ENCODE data around the gene WDR26.

WDR26 gene

DNA sequence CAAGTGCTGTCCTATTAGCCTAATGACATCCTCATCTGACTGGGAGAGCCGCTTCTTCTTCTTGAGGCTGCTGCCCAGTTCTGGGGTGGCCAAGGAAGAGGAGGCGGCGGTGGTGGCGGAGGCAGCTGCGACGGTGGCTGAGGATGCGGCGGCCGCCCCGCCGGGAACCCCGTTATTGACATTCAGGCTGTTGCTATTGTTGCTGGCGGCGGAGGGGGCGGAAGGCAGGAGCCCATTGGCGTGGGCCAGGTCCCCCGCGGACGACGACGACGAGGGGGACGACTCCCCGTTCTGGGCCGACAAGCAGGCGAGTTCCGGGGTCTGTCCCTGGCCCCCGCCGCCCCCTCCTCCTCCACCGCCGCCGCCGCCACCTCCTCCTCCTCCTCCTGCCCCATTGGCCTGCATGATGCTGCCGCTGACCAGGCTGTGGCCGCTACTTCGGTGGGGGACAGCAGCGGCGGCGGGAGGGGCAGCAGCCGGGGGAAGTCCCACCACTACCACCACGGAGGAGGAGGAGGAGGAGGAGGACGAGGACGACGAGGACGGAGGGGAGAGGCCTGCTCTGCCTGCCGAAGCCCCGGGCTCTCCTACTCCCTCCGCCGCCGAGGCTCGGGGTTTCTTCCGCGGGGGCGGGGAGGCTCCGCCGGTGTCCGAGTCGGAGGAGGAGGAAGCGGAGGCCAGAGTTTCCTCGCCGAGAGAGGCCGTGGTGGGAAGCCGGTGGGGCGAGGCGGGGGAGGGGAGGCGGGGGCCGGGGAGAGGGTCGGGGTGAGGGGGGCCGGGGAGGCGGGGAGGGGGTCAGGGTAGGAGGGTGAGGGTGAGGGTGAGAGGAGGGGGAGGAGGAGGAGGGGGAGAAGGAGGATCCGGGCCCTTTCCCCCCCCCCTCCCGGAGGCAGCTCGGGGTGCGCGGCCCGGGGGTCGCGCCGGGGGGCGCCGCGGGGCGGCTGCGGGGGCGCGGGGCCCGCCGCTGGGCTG is 610 bp downstream of the WDR26 start:
- TF ChIP-seq SUZ12 (IDR thresholded peaks at IDR 0.05; ENCODE audit: extremely low read depth, insufficient read depth, insufficient read length) (no peak), ZNF274 (IDR thresholded peaks at IDR 0.05; ENCODE audit: low read depth, low read length) (no peak), YY1 (IDR thresholded peaks at IDR 0.05; ENCODE audit: insufficient read depth, insufficient read length) (no peak)
- no peaks in the 10 kb centered on the region for H3K9me3 ChIP-seq (ENCODE audit: insufficient read depth, low read length)
- DNase-seq (ENCODE audit: low read depth, low spot score) = no peak
- H3K9ac ChIP-seq (ENCODE audit: insufficient read length, low read depth) = peak overlapping the region; percentile 98
- no peaks in the 10 kb centered on the region for H3K27me3 ChIP-seq (ENCODE audit: insufficient read depth, insufficient read length)
- H3K4me1 ChIP-seq (ENCODE audit: insufficient read depth, insufficient read length) = no peaks in the 10 kb centered on the region
- peaks cover 42% of the 10 kb centered on the region for H3K36me3 ChIP-seq (ENCODE audit: insufficient read depth, insufficient read length, low read length)
- H3K4me3 ChIP-seq (ENCODE audit: insufficient read length, low read depth) = peak overlapping the region; percentile 93

DNA sequence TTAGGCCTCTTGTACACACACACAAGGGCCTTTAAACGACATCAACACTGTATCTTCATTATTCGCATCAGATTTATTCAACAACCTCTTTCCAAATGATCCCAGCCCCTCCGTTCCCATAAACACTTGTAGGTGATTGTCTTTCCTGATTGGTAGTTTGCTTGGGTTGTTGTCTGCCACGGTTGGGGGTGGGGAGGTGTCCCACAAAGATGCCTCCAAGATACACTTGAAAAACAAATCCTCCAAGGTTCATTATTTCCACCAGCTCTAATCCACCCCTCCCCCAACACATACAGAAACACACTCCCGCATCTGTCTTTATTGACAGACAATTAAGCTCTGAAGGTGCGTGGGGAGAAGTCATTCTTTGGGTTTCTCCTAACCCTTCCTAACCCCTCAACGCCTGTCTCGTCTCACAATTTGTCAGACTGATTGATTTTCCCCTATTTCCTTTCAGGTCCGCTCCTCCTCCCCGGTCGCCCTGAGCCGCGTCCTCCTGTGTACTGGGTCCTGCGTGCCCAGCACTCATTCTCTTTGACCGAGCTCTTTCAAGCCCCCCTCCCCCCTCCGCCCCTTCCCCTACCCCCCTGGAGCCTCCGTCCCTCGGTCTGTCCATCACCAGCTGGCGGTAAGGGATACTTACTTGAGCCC is 1.4 kb downstream of the WDR26 start:
- no peaks in the 10 kb centered on the region for H3K4me1 ChIP-seq (ENCODE audit: insufficient read depth, insufficient read length)
- H3K9ac ChIP-seq (ENCODE audit: insufficient read length, low read depth) = peak overlapping the region; percentile 84
- no peak for TF ChIP-seq SUZ12 (IDR thresholded peaks at IDR 0.05; ENCODE audit: extremely low read depth, insufficient read depth, insufficient read length)
- no peak for TF ChIP-seq YY1 (IDR thresholded peaks at IDR 0.05; ENCODE audit: insufficient read depth, insufficient read length)
- TF ChIP-seq ZNF274 (IDR thresholded peaks at IDR 0.05; ENCODE audit: low read depth, low read length) = no peak
- H3K9me3 ChIP-seq (ENCODE audit: insufficient read depth, low read length) = no peaks in the 10 kb centered on the region
- peaks cover 50% of the 10 kb centered on the region for H3K36me3 ChIP-seq (ENCODE audit: insufficient read depth, insufficient read length, low read length)
- H3K4me3 ChIP-seq (ENCODE audit: insufficient read length, low read depth) = peak overlapping the region; percentile 73
- no peak for DNase-seq (ENCODE audit: low read depth, low spot score)
- no peaks in the 10 kb centered on the region for H3K27me3 ChIP-seq (ENCODE audit: insufficient read depth, insufficient read length)

GRCh38 chr1:224432672-224433040 is 1.9 kb downstream of the WDR26 start:
- Histone ChIP-seq H3K36me3 (ENCODE audit: insufficient read depth, insufficient read length, low read length) (peaks cover 55% of the 10 kb centered on the region), H3K9ac (ENCODE audit: insufficient read length, low read depth) (peak overlapping the region; percentile 78), H3K4me1 (ENCODE audit: insufficient read depth, insufficient read length) (no peaks in the 10 kb centered on the region), H3K4me3 (ENCODE audit: insufficient read length, low read depth) (peak overlapping the region; percentile 73), H3K9me3 (ENCODE audit: insufficient read depth, low read length) (no peaks in the 10 kb centered on the region), H3K27me3 (ENCODE audit: insufficient read depth, insufficient read length) (no peaks in the 10 kb centered on the region)
- DNase-seq (ENCODE audit: low read depth, low spot score) = no peak
- TF ChIP-seq YY1 (IDR thresholded peaks at IDR 0.05; ENCODE audit: insufficient read depth, insufficient read length) (no peak), SUZ12 (IDR thresholded peaks at IDR 0.05; ENCODE audit: extremely low read depth, insufficient read depth, insufficient read length) (no peak), ZNF274 (IDR thresholded peaks at IDR 0.05; ENCODE audit: low read depth, low read length) (no peak)

- peaks cover 60% of the 10 kb centered on the region for H3K36me3 ChIP-seq (ENCODE audit: insufficient read depth, insufficient read length, low read length)
- no peaks in the 10 kb centered on the region for H3K4me1 ChIP-seq (ENCODE audit: insufficient read depth, insufficient read length)
- peak overlapping the region; percentile 78 for H3K9ac ChIP-seq (ENCODE audit: insufficient read length, low read depth)
- no peak for DNase-seq (ENCODE audit: low read depth, low spot score)
- no peaks in the 10 kb centered on the region for H3K27me3 ChIP-seq (ENCODE audit: insufficient read depth, insufficient read length)
- H3K9me3 ChIP-seq (ENCODE audit: insufficient read depth, low read length) = no peaks in the 10 kb centered on the region
- peak overlapping the region; percentile 73 for H3K4me3 ChIP-seq (ENCODE audit: insufficient read length, low read depth)
- TF ChIP-seq YY1 (IDR thresholded peaks at IDR 0.05; ENCODE audit: insufficient read depth, insufficient read length) (no peak), SUZ12 (IDR thresholded peaks at IDR 0.05; ENCODE audit: extremely low read depth, insufficient read depth, insufficient read length) (no peak), ZNF274 (IDR thresholded peaks at IDR 0.05; ENCODE audit: low read depth, low read length) (no peak)
Observed at GRCh38 chr1:224432146-224432545, 2.5 kb downstream of the WDR26 start.

DNA sequence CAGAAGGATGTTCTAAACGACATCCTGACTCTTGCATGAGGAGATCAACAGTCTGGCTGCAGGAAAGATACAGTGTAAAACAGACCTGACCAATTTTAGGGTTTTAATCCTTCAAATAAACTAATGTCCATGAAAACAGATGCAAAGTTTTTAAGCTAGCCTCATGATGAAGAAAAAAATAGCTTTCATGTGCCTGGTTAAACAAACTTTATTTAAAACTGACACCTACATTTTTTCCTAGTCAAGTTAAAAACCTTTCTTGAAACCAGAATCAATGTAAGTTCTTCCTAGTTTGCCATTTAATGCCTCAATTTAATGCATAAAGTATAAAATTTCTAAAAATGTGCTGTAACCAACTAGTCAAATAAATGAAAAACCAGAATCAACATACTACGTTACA is 2.9 kb downstream of the WDR26 start:
- H3K9ac ChIP-seq (ENCODE audit: insufficient read length, low read depth) = peak overlapping the region; percentile 27

DNA sequence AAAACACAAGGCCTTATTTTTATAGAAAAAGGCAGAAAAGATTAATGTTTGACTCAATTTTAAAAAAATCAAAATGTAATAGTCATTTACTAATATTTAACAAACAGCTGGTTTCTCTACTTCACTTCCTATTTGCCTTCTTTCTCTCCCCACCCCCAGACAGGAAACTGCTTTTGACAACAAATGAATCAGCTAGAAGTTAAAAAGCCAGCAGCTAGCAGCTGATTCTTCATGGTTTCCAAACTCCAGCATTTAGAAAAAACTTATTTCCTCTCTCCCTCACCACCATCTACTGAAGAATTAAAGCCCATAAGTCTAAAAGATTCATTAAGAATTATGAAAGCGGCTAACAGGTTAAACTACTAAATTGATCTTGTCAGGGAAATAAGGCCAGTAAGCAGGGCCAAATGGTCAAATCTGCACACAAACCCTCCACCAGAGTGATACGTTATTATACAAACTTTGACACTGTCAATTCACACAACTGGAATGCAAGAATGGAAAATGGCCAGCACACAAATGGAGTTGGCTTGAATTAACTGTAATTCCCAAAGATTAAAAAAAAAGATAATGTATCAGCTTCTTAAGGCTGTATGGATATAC is 4.0 kb downstream of the WDR26 start:
- Histone ChIP-seq H3K9ac (ENCODE audit: insufficient read length, low read depth) (no peak overlapping the region), H3K36me3 (ENCODE audit: insufficient read depth, insufficient read length, low read length) (peaks cover 65% of the 10 kb centered on the region), H3K9me3 (ENCODE audit: insufficient read depth, low read length) (no peaks in the 10 kb centered on the region), H3K4me3 (ENCODE audit: insufficient read length, low read depth) (no peak overlapping the region), H3K27me3 (ENCODE audit: insufficient read depth, insufficient read length) (no peaks in the 10 kb centered on the region), H3K4me1 (ENCODE audit: insufficient read depth, insufficient read length) (no peaks in the 10 kb centered on the region)
- TF ChIP-seq SUZ12 (IDR thresholded peaks at IDR 0.05; ENCODE audit: extremely low read depth, insufficient read depth, insufficient read length) (no peak), ZNF274 (IDR thresholded peaks at IDR 0.05; ENCODE audit: low read depth, low read length) (no peak), YY1 (IDR thresholded peaks at IDR 0.05; ENCODE audit: insufficient read depth, insufficient read length) (no peak)
- no peak for DNase-seq (ENCODE audit: low read depth, low spot score)

More for the DNA sequence above, 2.9 kb downstream of the WDR26 start:
- TF ChIP-seq ZNF274 (IDR thresholded peaks at IDR 0.05; ENCODE audit: low read depth, low read length) = no peak
- no peak for DNase-seq (ENCODE audit: low read depth, low spot score)
- H3K36me3 ChIP-seq (ENCODE audit: insufficient read depth, insufficient read length, low read length) = peaks cover 59% of the 10 kb centered on the region
- no peaks in the 10 kb centered on the region for H3K4me1 ChIP-seq (ENCODE audit: insufficient read depth, insufficient read length)
- H3K27me3 ChIP-seq (ENCODE audit: insufficient read depth, insufficient read length) = no peaks in the 10 kb centered on the region
- H3K9me3 ChIP-seq (ENCODE audit: insufficient read depth, low read length) = no peaks in the 10 kb centered on the region
- H3K4me3 ChIP-seq (ENCODE audit: insufficient read length, low read depth) = peak overlapping the region; percentile 73

All from NT2/D1 (cell line).